ENCODE measurements around the gene NSUN6.
"Not testable (repeated sequence)": the region's sequence is repeated elsewhere in the genome, so short reads cannot be mapped to it uniquely, and the experiment has no call there.

Gene NSUN6

GRCh38 chr10:18586637-18587036 is 64.8 kb downstream of the NSUN6 start:
- not testable (repeated sequence) for H3K4me1 ChIP-seq (ENCODE audit: control insufficient read depth, insufficient read depth, low read length); H3K9ac ChIP-seq (ENCODE audit: low read length); H3K27ac ChIP-seq (ENCODE audit: low read depth, low read length); H3K27me3 ChIP-seq (ENCODE audit: control insufficient read depth, insufficient read depth, low read length); H3K36me3 ChIP-seq (ENCODE audit: control insufficient read depth, insufficient read depth, low read length); H3K4me3 ChIP-seq (ENCODE audit: low read length)

- H3K27me3 ChIP-seq (ENCODE audit: control insufficient read depth, insufficient read depth, low read length) = no peaks in the 10 kb centered on the region
- H3K4me1 ChIP-seq (ENCODE audit: control insufficient read depth, insufficient read depth, low read length) = no peaks in the 10 kb centered on the region
- H3K27ac ChIP-seq (ENCODE audit: low read depth, low read length) = no peak overlapping the region
- no peak overlapping the region for H3K9ac ChIP-seq (ENCODE audit: low read length)
- no peak overlapping the region for H3K4me3 ChIP-seq (ENCODE audit: low read length)
- peaks cover 7% of the 10 kb centered on the region for H3K36me3 ChIP-seq (ENCODE audit: control insufficient read depth, insufficient read depth, low read length)
These were observed 67.7 kb downstream of the NSUN6 start for GRCh38 chr10:18583575-18584270.

- H3K36me3 ChIP-seq (ENCODE audit: control insufficient read depth, insufficient read depth, low read length) = peaks cover 7% of the 10 kb centered on the region
- H3K4me3 ChIP-seq (ENCODE audit: low read length) = no peak overlapping the region
These were observed 68.6 kb downstream of the NSUN6 start for GRCh38 chr10:18582803-18583202.

GRCh38 chr10:18577823-18578685 is 73.3 kb downstream of the NSUN6 start:
- H3K4me1 ChIP-seq (ENCODE audit: control insufficient read depth, insufficient read depth, low read length) = no peaks in the 10 kb centered on the region
- no peaks in the 10 kb centered on the region for H3K27me3 ChIP-seq (ENCODE audit: control insufficient read depth, insufficient read depth, low read length)
- no peak overlapping the region for H3K27ac ChIP-seq (ENCODE audit: low read depth, low read length)
- no peak overlapping the region for H3K4me3 ChIP-seq (ENCODE audit: low read length)
- H3K36me3 ChIP-seq (ENCODE audit: control insufficient read depth, insufficient read depth, low read length) = peaks cover 7% of the 10 kb centered on the region
- no peak overlapping the region for H3K9ac ChIP-seq (ENCODE audit: low read length)

More at GRCh38 chr10:18582803-18583202, 68.6 kb downstream of the NSUN6 start:
- no peaks in the 10 kb centered on the region for H3K4me1 ChIP-seq (ENCODE audit: control insufficient read depth, insufficient read depth, low read length)
- H3K9ac ChIP-seq (ENCODE audit: low read length) = no peak overlapping the region
- H3K27me3 ChIP-seq (ENCODE audit: control insufficient read depth, insufficient read depth, low read length) = no peaks in the 10 kb centered on the region
- no peak overlapping the region for H3K27ac ChIP-seq (ENCODE audit: low read depth, low read length)

GRCh38 chr10:18576586-18576985 is 74.8 kb downstream of the NSUN6 start:
- Histone ChIP-seq H3K27me3 (ENCODE audit: control insufficient read depth, insufficient read depth, low read length) (no peaks in the 10 kb centered on the region), H3K4me3 (ENCODE audit: low read length) (no peak overlapping the region), H3K36me3 (ENCODE audit: control insufficient read depth, insufficient read depth, low read length) (peaks cover 7% of the 10 kb centered on the region), H3K9ac (ENCODE audit: low read length) (no peak overlapping the region), H3K27ac (ENCODE audit: low read depth, low read length) (no peak overlapping the region), H3K4me1 (ENCODE audit: control insufficient read depth, insufficient read depth, low read length) (no peaks in the 10 kb centered on the region)

- H3K27ac ChIP-seq (ENCODE audit: low read depth, low read length) = no peak overlapping the region
- no peaks in the 10 kb centered on the region for H3K36me3 ChIP-seq (ENCODE audit: control insufficient read depth, insufficient read depth, low read length)
- no peaks in the 10 kb centered on the region for H3K4me1 ChIP-seq (ENCODE audit: control insufficient read depth, insufficient read depth, low read length)
- H3K27me3 ChIP-seq (ENCODE audit: control insufficient read depth, insufficient read depth, low read length) = no peaks in the 10 kb centered on the region
- H3K4me3 ChIP-seq (ENCODE audit: low read length) = no peak overlapping the region
- no peak overlapping the region for H3K9ac ChIP-seq (ENCODE audit: low read length)
These were observed 78.3 kb downstream of the NSUN6 start for GRCh38 chr10:18572959-18573561.

GRCh38 chr10:18571780-18572179 is 79.6 kb downstream of the NSUN6 start:
- Histone ChIP-seq H3K27me3 (ENCODE audit: control insufficient read depth, insufficient read depth, low read length) (no peaks in the 10 kb centered on the region), H3K4me1 (ENCODE audit: control insufficient read depth, insufficient read depth, low read length) (no peaks in the 10 kb centered on the region), H3K9ac (ENCODE audit: low read length) (no peak overlapping the region), H3K27ac (ENCODE audit: low read depth, low read length) (no peak overlapping the region), H3K4me3 (ENCODE audit: low read length) (no peak overlapping the region), H3K36me3 (ENCODE audit: control insufficient read depth, insufficient read depth, low read length) (no peaks in the 10 kb centered on the region)

GRCh38 chr10:18571076-18571475 is 80.3 kb downstream of the NSUN6 start:
- H3K4me3 ChIP-seq (ENCODE audit: low read length) = no peak overlapping the region
- no peak overlapping the region for H3K27ac ChIP-seq (ENCODE audit: low read depth, low read length)
- H3K4me1 ChIP-seq (ENCODE audit: control insufficient read depth, insufficient read depth, low read length) = no peaks in the 10 kb centered on the region
- no peaks in the 10 kb centered on the region for H3K36me3 ChIP-seq (ENCODE audit: control insufficient read depth, insufficient read depth, low read length)
- H3K27me3 ChIP-seq (ENCODE audit: control insufficient read depth, insufficient read depth, low read length) = no peaks in the 10 kb centered on the region
- H3K9ac ChIP-seq (ENCODE audit: low read length) = no peak overlapping the region

- H3K27ac ChIP-seq (ENCODE audit: low read depth, low read length); H3K9ac ChIP-seq (ENCODE audit: low read length); H3K27me3 ChIP-seq (ENCODE audit: control insufficient read depth, insufficient read depth, low read length); H3K4me1 ChIP-seq (ENCODE audit: control insufficient read depth, insufficient read depth, low read length); H3K36me3 ChIP-seq (ENCODE audit: control insufficient read depth, insufficient read depth, low read length); H3K4me3 ChIP-seq (ENCODE audit: low read length): not testable (repeated sequence)
These were observed 81.0 kb downstream of the NSUN6 start for GRCh38 chr10:18570386-18570785.

- no peak overlapping the region for H3K9ac ChIP-seq (ENCODE audit: low read length)
- H3K4me3 ChIP-seq (ENCODE audit: low read length) = no peak overlapping the region
- H3K4me1 ChIP-seq (ENCODE audit: control insufficient read depth, insufficient read depth, low read length) = no peaks in the 10 kb centered on the region
- no peaks in the 10 kb centered on the region for H3K36me3 ChIP-seq (ENCODE audit: control insufficient read depth, insufficient read depth, low read length)
- H3K27me3 ChIP-seq (ENCODE audit: control insufficient read depth, insufficient read depth, low read length) = no peaks in the 10 kb centered on the region
- H3K27ac ChIP-seq (ENCODE audit: low read depth, low read length) = no peak overlapping the region
These were observed 84.0 kb downstream of the NSUN6 start for GRCh38 chr10:18567343-18567856.

- no peak overlapping the region for H3K4me3 ChIP-seq (ENCODE audit: low read length)
- H3K4me1 ChIP-seq (ENCODE audit: control insufficient read depth, insufficient read depth, low read length) = no peaks in the 10 kb centered on the region
- no peak overlapping the region for H3K27ac ChIP-seq (ENCODE audit: low read depth, low read length)
- H3K27me3 ChIP-seq (ENCODE audit: control insufficient read depth, insufficient read depth, low read length) = no peaks in the 10 kb centered on the region
- peak overlapping the region; percentile 4 for H3K9ac ChIP-seq (ENCODE audit: low read length)
- no peaks in the 10 kb centered on the region for H3K36me3 ChIP-seq (ENCODE audit: control insufficient read depth, insufficient read depth, low read length)
These were observed 85.2 kb downstream of the NSUN6 start for GRCh38 chr10:18566177-18566576.

GRCh38 chr10:18565006-18565405 is 86.4 kb downstream of the NSUN6 start:
- no peak overlapping the region for H3K27ac ChIP-seq (ENCODE audit: low read depth, low read length)
- H3K36me3 ChIP-seq (ENCODE audit: control insufficient read depth, insufficient read depth, low read length) = no peaks in the 10 kb centered on the region
- H3K27me3 ChIP-seq (ENCODE audit: control insufficient read depth, insufficient read depth, low read length) = no peaks in the 10 kb centered on the region
- no peak overlapping the region for H3K9ac ChIP-seq (ENCODE audit: low read length)
- no peaks in the 10 kb centered on the region for H3K4me1 ChIP-seq (ENCODE audit: control insufficient read depth, insufficient read depth, low read length)
- no peak overlapping the region for H3K4me3 ChIP-seq (ENCODE audit: low read length)

Measured in rectal smooth muscle tissue (tissue), 1 donor.